ENCODE measurements around the gene PCDH9.

DNA sequence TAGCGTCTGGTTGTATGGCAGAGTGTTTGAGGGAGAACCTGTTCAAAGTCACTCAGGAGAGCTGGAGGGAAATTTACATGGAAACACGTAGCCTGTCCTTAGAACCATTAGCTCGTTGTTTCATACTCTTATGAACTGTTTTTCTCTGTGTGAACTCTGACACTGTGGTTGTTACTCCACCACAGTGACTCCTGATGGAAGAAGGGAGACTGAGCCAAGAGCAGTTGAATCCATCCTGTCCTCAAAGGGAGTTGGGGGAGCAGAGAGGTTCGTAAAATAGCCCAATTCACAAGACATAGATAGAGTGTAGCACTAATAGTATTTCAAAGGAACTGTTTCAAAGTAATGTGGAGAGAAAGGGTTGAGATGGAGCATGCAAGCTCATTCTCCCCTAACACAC, 964.8 kb downstream of the PCDH9 start:
- TF ChIP-seq CTCF (IDR thresholded peaks at IDR 0.05; ENCODE audit: insufficient read depth, low read length, poor library complexity, severe bottlenecking): no peak
- no peak for TF ChIP-seq EZH2phosphoT487 (conservative IDR thresholded peaks at IDR 0.05; ENCODE audit: low read length)

All from SU-DHL-6 (cell line).